ENCODE data around the gene SIRPA. TPM values are rescaled to one million over a fixed set of nuclear protein-coding genes. Genes with fewer than 3 reads are reported as not detected.

SIRPA gene
- polyA plus RNA-seq, 1 experiment = 21.2 TPM

DNA sequence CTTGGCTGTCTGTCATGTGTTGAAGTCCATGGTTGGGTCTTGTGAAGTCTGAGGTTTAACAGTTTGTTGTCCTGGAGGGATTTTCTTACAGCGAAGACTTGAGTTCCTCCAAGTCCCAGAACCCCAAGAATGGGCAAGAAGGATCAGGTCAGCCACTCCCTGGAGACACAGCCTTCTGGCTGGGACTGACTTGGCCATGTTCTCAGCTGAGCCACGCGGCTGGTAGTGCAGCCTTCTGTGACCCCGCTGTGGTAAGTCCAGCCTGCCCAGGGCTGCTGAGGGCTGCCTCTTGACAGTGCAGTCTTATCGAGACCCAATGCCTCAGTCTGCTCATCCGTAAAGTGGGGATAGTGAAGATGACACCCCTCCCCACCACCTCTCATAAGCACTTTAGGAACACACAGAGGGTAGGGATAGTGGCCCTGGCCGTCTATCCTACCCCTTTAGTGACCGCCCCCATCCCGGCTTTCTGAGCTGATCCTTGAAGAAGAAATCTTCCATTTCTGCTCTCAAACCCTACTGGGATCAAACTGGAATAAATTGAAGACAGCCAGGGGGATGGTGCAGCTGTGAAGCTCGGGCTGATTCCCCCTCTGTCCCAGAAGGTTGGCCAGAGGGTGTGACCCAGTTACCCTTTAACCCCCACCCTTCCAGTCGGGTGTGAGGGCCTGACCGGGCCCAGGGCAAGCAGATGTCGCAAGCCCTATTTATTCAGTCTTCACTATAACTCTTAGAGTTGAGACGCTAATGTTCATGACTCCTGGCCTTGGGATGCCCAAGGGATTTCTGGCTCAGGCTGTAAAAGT, 43.5 kb downstream of the SIRPA start:
- ChIA-PET POLR2A (no interaction called here), CTCF (interaction anchor here (0.8 kb wide), 1 partner anchor 162 kb away, joined by 3 read pairs; no protein-coding TSS in a partner anchor)
- no peak for DNase-seq (ENCODE audit: low read depth, low spot score)
- H3K4me3 ChIP-seq (ENCODE audit: low read depth, low read length) = no peak overlapping the region
- TF ChIP-seq, protein P1, sequence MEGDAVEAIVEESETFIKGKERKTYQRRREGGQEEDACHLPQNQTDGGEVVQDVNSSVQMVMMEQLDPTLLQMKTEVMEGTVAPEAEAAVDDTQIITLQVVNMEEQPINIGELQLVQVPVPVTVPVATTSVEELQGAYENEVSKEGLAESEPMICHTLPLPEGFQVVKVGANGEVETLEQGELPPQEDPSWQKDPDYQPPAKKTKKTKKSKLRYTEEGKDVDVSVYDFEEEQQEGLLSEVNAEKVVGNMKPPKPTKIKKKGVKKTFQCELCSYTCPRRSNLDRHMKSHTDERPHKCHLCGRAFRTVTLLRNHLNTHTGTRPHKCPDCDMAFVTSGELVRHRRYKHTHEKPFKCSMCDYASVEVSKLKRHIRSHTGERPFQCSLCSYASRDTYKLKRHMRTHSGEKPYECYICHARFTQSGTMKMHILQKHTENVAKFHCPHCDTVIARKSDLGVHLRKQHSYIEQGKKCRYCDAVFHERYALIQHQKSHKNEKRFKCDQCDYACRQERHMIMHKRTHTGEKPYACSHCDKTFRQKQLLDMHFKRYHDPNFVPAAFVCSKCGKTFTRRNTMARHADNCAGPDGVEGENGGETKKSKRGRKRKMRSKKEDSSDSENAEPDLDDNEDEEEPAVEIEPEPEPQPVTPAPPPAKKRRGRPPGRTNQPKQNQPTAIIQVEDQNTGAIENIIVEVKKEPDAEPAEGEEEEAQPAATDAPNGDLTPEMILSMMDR (IDR thresholded peaks at IDR 0.05; ENCODE audit: low read depth, low read length) = no peak
- no peak overlapping the region for H3K27ac ChIP-seq (ENCODE audit: low read depth, low read length)
- no peaks in the 10 kb centered on the region for H3K9me3 ChIP-seq (ENCODE audit: control insufficient read depth, insufficient read depth, low read length)
- H3K27me3 ChIP-seq (ENCODE audit: control insufficient read depth, insufficient read depth, low read length) = peaks cover 13% of the 10 kb centered on the region

GRCh38 chr20:1939270-1939595, 44.0 kb downstream of the SIRPA start:
- CTCF ChIA-PET = interaction anchor here (0.8 kb wide), 1 partner anchor 162 kb away, joined by 3 read pairs; no protein-coding TSS in a partner anchor
- Histone ChIP-seq H3K27ac (ENCODE audit: low read depth, low read length) (no peak overlapping the region), H3K27me3 (ENCODE audit: control insufficient read depth, insufficient read depth, low read length) (peaks cover 19% of the 10 kb centered on the region), H3K4me3 (ENCODE audit: low read depth, low read length) (no peak overlapping the region), H3K9me3 (ENCODE audit: control insufficient read depth, insufficient read depth, low read length) (no peaks in the 10 kb centered on the region)
- TF ChIP-seq, protein P1 (IDR thresholded peaks at IDR 0.05; ENCODE audit: low read depth, low read length) = no peak
- POLR2A ChIA-PET = no interaction called here
- no peak for DNase-seq (ENCODE audit: low read depth, low spot score)

DNA sequence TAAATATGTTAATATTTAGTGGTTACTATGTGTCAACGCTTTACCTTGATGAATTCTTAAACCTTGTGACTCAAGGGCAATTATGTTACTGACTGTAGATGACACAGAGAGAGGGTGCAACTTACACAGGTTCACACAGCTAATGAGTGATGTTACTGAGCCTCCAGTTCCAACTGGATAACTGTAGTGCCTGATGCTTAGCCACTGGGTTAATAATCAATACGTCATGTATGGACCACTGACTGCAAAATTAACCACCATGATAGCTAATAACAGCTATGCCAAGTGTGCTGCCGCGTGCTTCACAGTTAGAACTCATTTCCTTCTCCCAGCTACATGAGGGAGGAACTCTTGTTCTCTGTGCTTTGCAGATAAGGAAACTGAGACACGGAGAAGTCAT, 45.4 kb downstream of the SIRPA start:
- Histone ChIP-seq H3K4me3 (ENCODE audit: low read depth, low read length) (no peak overlapping the region), H3K27me3 (ENCODE audit: control insufficient read depth, insufficient read depth, low read length) (peaks cover 32% of the 10 kb centered on the region), H3K9me3 (ENCODE audit: control insufficient read depth, insufficient read depth, low read length) (peaks cover 3% of the 10 kb centered on the region; the same call in 1 of the 2 replicates), H3K27ac (ENCODE audit: low read depth, low read length) (no peak overlapping the region)
- POLR2A ChIA-PET = interaction anchor here (0.6 kb wide), 1 partner anchor 942 kb away, joined by 8 read pairs; no protein-coding TSS in a partner anchor
- no peak for DNase-seq (ENCODE audit: low read depth, low spot score)
- CTCF ChIA-PET = interaction anchor here (0.5 kb wide), 1 partner anchor 326 kb away, joined by 3 read pairs; no protein-coding TSS in a partner anchor
- TF ChIP-seq, protein P1 (IDR thresholded peaks at IDR 0.05; ENCODE audit: low read depth, low read length) = no peak

GRCh38 chr20:1941226-1941625, 46.0 kb downstream of the SIRPA start:
- DNase-seq (ENCODE audit: low read depth, low spot score) = no peak
- POLR2A ChIA-PET = no interaction called here
- peaks cover 36% of the 10 kb centered on the region for H3K27me3 ChIP-seq (ENCODE audit: control insufficient read depth, insufficient read depth, low read length)
- no peak overlapping the region for H3K4me3 ChIP-seq (ENCODE audit: low read depth, low read length)
- no peak overlapping the region for H3K27ac ChIP-seq (ENCODE audit: low read depth, low read length)
- TF ChIP-seq, protein P1 (IDR thresholded peaks at IDR 0.05; ENCODE audit: low read depth, low read length) = no peak
- CTCF ChIA-PET = interaction anchor here (0.5 kb wide), 1 partner anchor 326 kb away, joined by 3 read pairs; no protein-coding TSS in a partner anchor
- H3K9me3 ChIP-seq (ENCODE audit: control insufficient read depth, insufficient read depth, low read length) = peaks cover 3% of the 10 kb centered on the region; the same call in 1 of the 2 replicates

GRCh38 chr20:1942061-1942460, 46.9 kb downstream of the SIRPA start:
- ChIA-PET POLR2A (no interaction called here), CTCF (no interaction called here)
- no peak overlapping the region for H3K4me3 ChIP-seq (ENCODE audit: low read depth, low read length)
- peaks cover 43% of the 10 kb centered on the region for H3K27me3 ChIP-seq (ENCODE audit: control insufficient read depth, insufficient read depth, low read length)
- TF ChIP-seq, protein P1 (IDR thresholded peaks at IDR 0.05; ENCODE audit: low read depth, low read length) = no peak
- no peak for DNase-seq (ENCODE audit: low read depth, low spot score)
- H3K27ac ChIP-seq (ENCODE audit: low read depth, low read length) = no peak overlapping the region
- H3K9me3 ChIP-seq (ENCODE audit: control insufficient read depth, insufficient read depth, low read length) = peaks cover 3% of the 10 kb centered on the region; the same call in 1 of the 2 replicates
